ENCODE data around the gene CTBP2.

- TF ChIP-seq POLR2AphosphoS5 (IDR thresholded peaks at IDR 0.05; ENCODE audit: low read depth, low read length), result no peak
- no peak for TF ChIP-seq CTCF (IDR thresholded peaks at IDR 0.05)
- TF ChIP-seq REST (IDR thresholded peaks at IDR 0.05; ENCODE audit: insufficient read depth in 1 of 2, low read depth in 2 of 2, low read length in 1 of 2), result no peak
- TF ChIP-seq TCF7L2 (IDR thresholded peaks at IDR 0.05; ENCODE audit: low read depth, low read length), result no peak
- TF ChIP-seq SIN3A (IDR thresholded peaks at IDR 0.05; ENCODE audit: borderline replicate concordance, insufficient read depth, low read depth, low read length), result no peak
Measured at GRCh38 chr10:125060482-125060825, 99.9 kb downstream of the CTBP2 start.

All from Panc1 (cell line).